DOHH2 (cell line): Measurements from ENCODE around the gene DBX2.

Source experiments
- H3F3A ChIP-seq: fragments of 200-600 bp; sonication (generic), shearing (Covaris generic); 2 replicates; pipeline ENCODE4 v1.6.0; 2016; ENCODE audit warnings: antibody characterized with exemption, mild to moderate bottlenecking; ENCODE audit not compliant: control insufficient read depth, insufficient read depth
- H3K27ac ChIP-seq: fragments of 200-600 bp; sonication (generic); 2 replicates; pipeline ENCODE4 v1.5.1; 2014; ENCODE audit warnings: low read depth, mild to moderate bottlenecking, low read length, moderate library complexity
- H3K27me3 ChIP-seq: fragments of 200-600 bp; sonication (generic); 2 replicates; pipeline ENCODE4 v1.6.1; 2014; ENCODE audit warnings: mild to moderate bottlenecking, low read length, mixed read lengths; ENCODE audit not compliant: control insufficient read depth
- H3K36me3 ChIP-seq: fragments of 200-600 bp; sonication (generic); 2 replicates; pipeline ENCODE4 v1.6.1; 2014; ENCODE audit warnings: mild to moderate bottlenecking, low read length, moderate library complexity, mixed read lengths; ENCODE audit not compliant: control insufficient read depth
- H3K4me1 ChIP-seq: fragments of 200-600 bp; sonication (generic); 2 replicates; pipeline ENCODE4 v1.6.1; 2014; ENCODE audit warnings: mild to moderate bottlenecking, low read length, mixed read lengths; ENCODE audit not compliant: control insufficient read depth
- H3K4me2 ChIP-seq: fragments of 200-600 bp; sonication (generic); 2 replicates; pipeline ENCODE4 v1.6.0; 2014; ENCODE audit warnings: mild to moderate bottlenecking, low read length, moderate library complexity
- H3K4me3 ChIP-seq: fragments of 200-600 bp; sonication (generic); 2 replicates; pipeline ENCODE4 v1.5.1; 2014; ENCODE audit warnings: mild to moderate bottlenecking, low read length, mixed read lengths
- H3K79me2 ChIP-seq: fragments of 200-600 bp; sonication (generic); 2 replicates; pipeline ENCODE4 v1.6.1; 2014; ENCODE audit warnings: mild to moderate bottlenecking, low read length, mixed read lengths; ENCODE audit not compliant: control insufficient read depth
- H3K9me2 ChIP-seq: fragments of 200-600 bp; sonication (generic); replicated peaks from 2 replicates; pipeline ENCODE4 v1.6.1; 2014; ENCODE audit warnings: mild to moderate bottlenecking, low read length, mixed read lengths; ENCODE audit not compliant: control insufficient read depth
- H3K9me3 ChIP-seq: fragments of 200-600 bp; sonication (generic); 2 replicates; pipeline ENCODE4 v1.6.1; 2014; ENCODE audit warnings: antibody characterized with exemption, low read length, mixed read lengths; ENCODE audit not compliant: control insufficient read depth, insufficient read depth
- H4K20me1 ChIP-seq: fragments of 200-600 bp; sonication (generic); 2 replicates; pipeline ENCODE4 v1.6.0; 2014; ENCODE audit warnings: low read depth, mild to moderate bottlenecking, antibody characterized with exemption, low read length, moderate library complexity; ENCODE audit not compliant: control insufficient read depth, insufficient read depth
- EZH2phosphoT487 ChIP-seq: fragments of 200-600 bp; sonication (generic); IDR thresholded peaks from 2 replicates; pipeline ENCODE4 v1.6.1; 2017; ENCODE audit warnings: borderline replicate concordance, mild to moderate bottlenecking, antibody characterized with exemption, low read length, moderate library complexity, mixed read lengths
- TF ChIP-seq, protein P1 (sequence below): fragments of 200-600 bp; sonication (generic); IDR thresholded peaks from one replicate; pipeline ENCODE4 v1.5.1; 2014; ENCODE audit warnings: antibody characterized with exemption, mild to moderate bottlenecking, low read depth, low read length; ENCODE audit not compliant: poor library complexity, severe bottlenecking

DBX2 gene

DNA sequence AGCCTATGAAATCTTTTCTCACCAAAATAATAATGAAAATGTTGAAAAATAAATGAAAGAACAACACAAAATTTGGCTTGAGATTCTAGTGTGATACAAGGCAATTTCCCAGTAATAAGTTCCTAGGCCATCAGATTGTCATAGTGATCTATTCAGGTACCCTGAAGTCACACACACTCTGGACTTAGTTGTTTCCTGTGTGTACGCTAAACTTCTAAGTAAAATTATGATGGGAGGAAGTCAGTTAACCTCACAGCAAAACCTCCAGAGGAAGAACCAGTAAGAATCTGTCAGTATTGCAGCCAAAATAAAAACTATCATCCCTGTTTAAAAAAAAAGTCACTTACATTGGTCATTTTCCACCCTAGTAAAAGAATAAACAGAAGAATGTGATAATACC, 81.9 kb downstream of the DBX2 start:
- no peaks in the 10 kb centered on the region for H3F3A ChIP-seq
- no peaks in the 10 kb centered on the region for H4K20me1 ChIP-seq
- H3K9me2 ChIP-seq, result no peaks in the 10 kb centered on the region
- no peaks in the 10 kb centered on the region for H3K4me1 ChIP-seq
- no peaks in the 10 kb centered on the region for H3K27me3 ChIP-seq
- H3K9me3 ChIP-seq, result no peaks in the 10 kb centered on the region
- no peaks in the 10 kb centered on the region for H3K79me2 ChIP-seq
- no peak overlapping the region for H3K27ac ChIP-seq
- no peak for TF ChIP-seq EZH2phosphoT487
- TF ChIP-seq, protein P1, sequence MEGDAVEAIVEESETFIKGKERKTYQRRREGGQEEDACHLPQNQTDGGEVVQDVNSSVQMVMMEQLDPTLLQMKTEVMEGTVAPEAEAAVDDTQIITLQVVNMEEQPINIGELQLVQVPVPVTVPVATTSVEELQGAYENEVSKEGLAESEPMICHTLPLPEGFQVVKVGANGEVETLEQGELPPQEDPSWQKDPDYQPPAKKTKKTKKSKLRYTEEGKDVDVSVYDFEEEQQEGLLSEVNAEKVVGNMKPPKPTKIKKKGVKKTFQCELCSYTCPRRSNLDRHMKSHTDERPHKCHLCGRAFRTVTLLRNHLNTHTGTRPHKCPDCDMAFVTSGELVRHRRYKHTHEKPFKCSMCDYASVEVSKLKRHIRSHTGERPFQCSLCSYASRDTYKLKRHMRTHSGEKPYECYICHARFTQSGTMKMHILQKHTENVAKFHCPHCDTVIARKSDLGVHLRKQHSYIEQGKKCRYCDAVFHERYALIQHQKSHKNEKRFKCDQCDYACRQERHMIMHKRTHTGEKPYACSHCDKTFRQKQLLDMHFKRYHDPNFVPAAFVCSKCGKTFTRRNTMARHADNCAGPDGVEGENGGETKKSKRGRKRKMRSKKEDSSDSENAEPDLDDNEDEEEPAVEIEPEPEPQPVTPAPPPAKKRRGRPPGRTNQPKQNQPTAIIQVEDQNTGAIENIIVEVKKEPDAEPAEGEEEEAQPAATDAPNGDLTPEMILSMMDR, result no peak
- no peak overlapping the region for H3K4me2 ChIP-seq
- no peaks in the 10 kb centered on the region for H3K36me3 ChIP-seq
- H3K4me3 ChIP-seq, result no peak overlapping the region
